Measurements from ENCODE around the gene IGFBP4.

The IGFBP4 gene

DNA sequence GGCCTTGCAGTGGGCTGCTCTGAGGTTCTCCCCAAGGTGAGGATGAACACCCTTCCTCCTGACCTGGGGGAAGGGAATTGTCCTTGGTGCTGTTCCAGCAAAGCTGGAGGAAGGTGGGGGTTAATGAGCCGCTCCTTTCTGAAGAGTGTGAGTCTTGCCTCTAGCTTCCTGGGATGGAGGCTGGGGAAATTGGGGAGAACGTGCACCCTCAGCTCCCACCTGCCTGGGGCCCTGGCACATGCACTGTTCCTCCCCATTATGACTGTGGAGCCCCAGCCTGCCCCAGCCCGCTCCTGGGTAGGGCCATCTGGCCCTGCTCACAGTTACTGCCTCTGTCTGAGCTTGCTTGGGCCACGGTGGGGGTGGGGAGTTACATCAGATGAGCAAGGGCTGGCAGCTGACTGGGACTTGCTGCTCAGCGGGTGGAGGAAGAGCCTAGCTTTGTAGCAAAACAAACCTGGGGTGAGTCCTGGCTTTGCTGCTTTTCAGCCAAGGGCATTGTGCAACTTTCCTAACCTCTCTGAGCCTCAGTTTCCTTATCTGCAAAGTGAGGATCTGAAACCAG is 47.1 kb downstream of the IGFBP4 start:
- no peak for DNase-seq (ENCODE audit: low read depth)

GRCh38 chr17:40490982-40491381 is 47.7 kb downstream of the IGFBP4 start:
- no peak for DNase-seq (ENCODE audit: low read depth)

GRCh38 chr17:40491486-40491885 is 48.2 kb downstream of the IGFBP4 start:
- DNase-seq (ENCODE audit: low read depth) = no peak

GRCh38 chr17:40493697-40494096 is 50.4 kb downstream of the IGFBP4 start:
- DNase-seq (ENCODE audit: low read depth) = no peak

- DNase-seq (ENCODE audit: low read depth) = no peak
These were observed 51.9 kb downstream of the IGFBP4 start for GRCh38 chr17:40495140-40495539.

DNA sequence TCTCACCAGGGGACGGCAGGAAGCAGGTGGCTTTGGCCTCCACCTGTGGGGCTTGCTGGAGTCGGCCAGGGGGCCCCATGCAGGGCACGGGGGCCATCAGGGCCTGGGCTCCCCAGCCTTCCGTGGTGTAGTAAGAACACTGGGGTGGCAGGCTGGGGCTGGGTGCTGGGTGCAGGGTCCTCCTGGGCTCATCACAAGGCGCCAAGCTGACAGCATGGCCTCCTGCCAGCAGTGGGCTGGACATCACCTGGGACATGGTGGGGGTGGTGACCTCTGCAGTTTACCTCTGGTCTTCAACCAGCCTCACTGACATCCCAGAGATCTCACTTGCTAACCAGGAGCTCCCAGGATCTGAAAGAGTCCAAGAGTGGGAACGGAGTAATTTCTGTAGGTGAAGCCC is 52.9 kb downstream of the IGFBP4 start:
- no peak for DNase-seq (ENCODE audit: low read depth)

DNA sequence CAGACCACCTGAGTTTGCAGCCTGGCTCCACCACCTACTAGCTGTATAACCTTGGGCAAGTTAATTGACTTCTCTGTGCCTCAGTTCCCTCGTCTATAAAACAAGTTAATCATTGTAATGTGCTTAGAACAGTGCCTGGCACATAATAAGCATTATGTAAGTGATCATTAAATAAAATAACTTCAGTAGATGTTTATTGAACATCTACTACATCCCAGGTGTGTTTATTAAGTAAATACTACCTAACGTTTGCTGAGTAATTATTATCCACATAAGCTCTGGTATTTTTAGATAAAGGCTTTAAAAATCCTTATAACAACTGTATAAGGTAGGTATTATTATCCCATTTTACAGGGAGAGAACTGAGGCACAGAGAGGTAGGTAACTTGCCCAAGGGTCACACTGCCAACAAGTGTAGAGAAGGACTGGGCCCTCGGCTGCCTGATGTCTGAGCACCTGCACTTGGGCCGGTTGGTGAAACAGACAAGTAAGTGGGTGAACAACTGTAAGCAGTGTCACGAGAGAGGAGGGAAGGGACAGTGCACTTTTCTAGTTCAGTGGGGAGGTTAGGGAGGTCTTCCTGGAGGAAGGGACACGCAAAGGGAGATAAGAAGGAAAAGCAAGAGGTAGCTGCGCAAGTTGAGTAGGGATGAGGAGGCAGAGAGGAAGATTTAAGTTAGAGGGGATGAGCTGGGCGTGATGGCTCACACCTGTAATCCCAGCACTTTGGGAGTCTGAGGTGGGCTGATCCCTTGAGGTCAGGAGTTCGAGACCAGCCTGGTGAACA is 53.6 kb downstream of the IGFBP4 start:
- no peak for DNase-seq (ENCODE audit: low read depth)

GRCh38 chr17:40497695-40498094 is 54.4 kb downstream of the IGFBP4 start:
- DNase-seq (ENCODE audit: low read depth) = no peak

DNA sequence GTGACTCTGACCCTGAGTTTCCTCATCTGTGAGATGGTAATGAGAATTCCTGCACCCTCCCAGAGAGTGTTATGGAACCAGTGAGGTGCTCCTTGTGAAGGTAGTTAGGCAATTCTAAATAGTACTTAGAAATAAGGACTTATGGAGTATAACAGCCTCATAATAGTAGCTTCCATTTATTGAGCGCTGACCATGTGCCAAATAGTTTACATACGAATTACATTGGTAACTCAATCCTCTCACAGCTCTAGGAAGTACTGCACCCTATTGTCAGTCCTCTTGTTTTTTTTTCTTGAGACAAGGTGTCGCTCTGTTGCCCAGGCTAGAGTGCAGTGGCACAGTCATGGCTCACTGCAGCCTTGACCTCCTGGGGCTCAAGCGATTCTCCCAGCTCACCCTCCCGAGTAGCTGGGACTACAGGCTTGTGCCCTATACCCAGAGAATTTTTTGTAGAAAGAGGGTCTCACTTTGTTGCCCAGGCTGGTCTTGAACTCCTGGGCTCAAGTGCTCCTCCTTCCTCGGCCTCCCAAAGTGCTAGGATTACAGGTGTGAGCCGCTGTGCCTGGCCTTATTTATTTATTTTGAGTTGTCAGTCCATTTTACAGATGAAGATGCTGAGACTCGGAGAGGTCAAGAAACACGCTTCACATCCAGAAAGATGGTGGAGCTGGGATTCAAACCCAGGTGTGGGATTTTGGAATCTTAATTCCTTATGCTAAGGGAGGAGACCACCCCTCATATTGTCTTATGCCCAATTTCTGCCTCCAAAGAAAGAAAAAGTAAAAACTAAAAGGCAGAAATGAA is 55.2 kb downstream of the IGFBP4 start:
- DNase-seq (ENCODE audit: low read depth) = no peak

DNA sequence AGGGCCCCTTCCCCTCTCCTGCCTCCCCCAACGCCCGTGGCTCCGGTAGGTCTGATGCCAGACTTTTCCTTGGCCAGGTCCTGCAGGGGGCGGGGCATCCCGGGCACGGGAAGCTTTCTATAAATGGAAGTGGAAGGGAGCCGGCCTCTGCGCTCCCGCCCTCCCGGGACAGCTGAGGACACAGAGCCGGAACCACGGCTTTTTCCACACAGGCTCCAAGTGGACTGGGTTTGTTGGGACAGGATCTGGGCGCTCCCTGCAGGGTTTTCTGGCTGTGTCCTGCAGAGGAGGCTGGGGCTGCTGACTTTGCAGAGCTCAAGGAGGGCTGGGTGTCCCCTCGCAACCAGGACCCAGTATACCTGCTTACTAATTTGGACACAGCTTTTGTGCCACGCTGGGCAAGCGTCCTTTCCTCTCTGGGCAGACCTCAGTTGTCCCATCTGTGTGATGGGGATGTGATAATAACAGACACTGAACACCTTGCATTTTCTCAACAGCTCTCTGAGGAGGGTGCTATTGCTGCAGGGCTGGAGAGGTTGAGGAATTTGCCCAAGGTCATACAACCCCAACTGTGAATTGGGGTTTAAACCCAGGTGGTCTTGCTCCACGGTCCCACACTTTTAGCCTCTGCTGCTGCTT is 56.4 kb downstream of the IGFBP4 start:
- no peak for DNase-seq (ENCODE audit: low read depth)

DNA sequence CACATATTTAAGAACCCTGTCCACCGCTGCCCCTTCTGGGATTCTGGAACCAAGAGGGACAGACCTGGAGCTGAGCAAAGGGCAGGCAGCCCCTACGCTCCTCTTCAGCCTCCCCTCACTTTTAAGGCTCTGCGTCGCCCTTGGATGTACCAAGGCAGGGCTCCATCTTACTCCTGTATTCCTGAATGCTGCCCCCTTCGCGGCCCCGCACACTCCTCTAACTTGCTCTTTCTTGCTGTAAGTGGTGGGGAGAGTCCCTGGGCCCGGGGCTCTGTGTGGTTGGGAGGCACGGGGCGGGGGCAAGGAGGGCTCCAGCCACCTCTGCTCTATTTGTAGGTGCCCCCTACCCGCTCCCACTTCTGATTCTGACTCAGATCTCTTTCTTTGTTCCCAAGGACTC is 56.9 kb downstream of the IGFBP4 start:
- DNase-seq (ENCODE audit: low read depth) = no peak

- DNase-seq (ENCODE audit: low read depth) = no peak
These were observed 57.5 kb downstream of the IGFBP4 start for GRCh38 chr17:40500709-40501108.

DNA sequence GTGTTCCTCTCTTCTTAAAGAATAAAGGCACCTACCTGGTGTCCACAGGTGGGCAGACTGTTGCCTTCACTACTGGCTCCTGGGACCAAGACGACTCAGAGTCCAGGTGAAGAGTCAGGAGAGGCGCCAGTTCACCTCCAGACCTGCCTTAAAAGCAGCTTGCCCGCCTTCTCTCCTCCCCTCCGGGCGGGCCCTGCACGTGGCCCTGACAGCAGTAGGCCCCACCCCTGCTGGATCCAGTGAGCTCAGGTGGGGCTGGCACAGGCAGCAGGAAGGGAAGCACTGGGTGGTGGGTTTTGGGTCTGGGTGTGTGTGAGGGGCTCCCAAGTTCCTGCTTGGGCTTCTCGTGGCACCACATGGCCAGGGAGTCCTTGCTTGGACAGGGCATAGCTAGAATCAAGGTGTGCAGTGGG is 58.3 kb downstream of the IGFBP4 start, which contains the start of gene TNS4:
Gene TNS4 (minus strand): TSS at position 125 of the 413 bp plus-strand sequence. CDS start 5,198 bp downstream, outside the sequence.
- no peak for DNase-seq (ENCODE audit: low read depth)

- DNase-seq (ENCODE audit: low read depth) = no peak
These were observed 59.5 kb downstream of the IGFBP4 start for GRCh38 chr17:40502716-40503115.

DNA sequence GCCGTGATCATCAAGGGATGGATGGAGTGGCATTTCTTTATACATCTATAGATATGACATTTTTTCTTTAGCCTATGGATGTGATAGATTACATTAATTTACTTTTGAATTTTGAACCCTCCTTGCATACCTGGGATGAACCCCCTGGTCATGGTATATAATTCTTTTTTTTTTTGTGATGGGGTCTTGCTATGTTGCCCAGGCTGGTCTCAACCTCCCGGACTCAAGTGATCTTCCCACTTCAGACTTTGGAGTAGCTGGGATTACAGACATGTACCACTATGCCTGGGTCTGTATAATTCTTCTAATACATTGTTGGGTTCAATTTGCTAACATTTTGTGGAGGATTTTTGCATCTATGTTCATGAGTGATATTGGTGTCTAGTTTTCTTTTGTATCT is 59.9 kb downstream of the IGFBP4 start:
- no peak for DNase-seq (ENCODE audit: low read depth)

DNA sequence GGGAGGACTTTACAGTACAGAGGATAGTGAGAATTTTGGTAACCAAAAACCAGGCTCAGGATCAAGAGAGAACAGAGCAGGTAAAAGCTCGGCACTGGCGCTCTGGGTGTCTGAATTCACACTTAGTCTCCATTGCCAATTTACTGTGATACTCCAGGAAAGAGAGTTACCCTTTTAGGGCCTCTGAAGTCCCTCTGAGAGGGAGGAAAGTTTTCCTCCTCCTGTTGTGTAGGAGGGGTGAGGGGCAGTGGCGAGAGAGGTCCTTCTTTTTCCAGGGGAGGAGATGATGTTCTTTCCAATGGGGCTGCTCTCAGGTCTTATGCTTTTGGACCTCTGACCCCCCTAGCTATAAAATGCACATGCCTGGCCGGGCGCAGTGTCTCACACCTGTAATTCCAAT is 63.5 kb downstream of the IGFBP4 start:
- no peak for DNase-seq (ENCODE audit: low read depth)
